Fibroblast of villous mesenchyme (primary cell): ENCODE results near the gene IGIP. TPM values are rescaled to one million over a fixed set of nuclear protein-coding genes. Genes with fewer than 3 reads are reported as not detected.

Source experiments
- DNase-seq: peaks from one replicate; pipeline ENCODE4 v3.0.0-alpha.2; 2010; ENCODE audit warnings: low read depth
- H3K4me3 ChIP-seq: 2 replicates; pipeline ENCODE4 v1.5.1; 2011; ENCODE audit warnings: low read depth, mild to moderate bottlenecking, low read length
- total RNA-seq: library from RNA; depleted of rRNA; stranded (reverse); fragments of >200 nt; gene quantifications from 2 replicates; pipeline ENCODE4 v1.2.3, GENCODE V29; 2012
- TF ChIP-seq, protein P1 (sequence below): IDR thresholded peaks from 2 replicates; pipeline ENCODE4 v1.5.1; 2012; ENCODE audit warnings: low read depth, mild to moderate bottlenecking, low read length; ENCODE audit not compliant: insufficient read depth

Gene IGIP
- total RNA-seq, 1 donor, result 7.8 TPM

DNA sequence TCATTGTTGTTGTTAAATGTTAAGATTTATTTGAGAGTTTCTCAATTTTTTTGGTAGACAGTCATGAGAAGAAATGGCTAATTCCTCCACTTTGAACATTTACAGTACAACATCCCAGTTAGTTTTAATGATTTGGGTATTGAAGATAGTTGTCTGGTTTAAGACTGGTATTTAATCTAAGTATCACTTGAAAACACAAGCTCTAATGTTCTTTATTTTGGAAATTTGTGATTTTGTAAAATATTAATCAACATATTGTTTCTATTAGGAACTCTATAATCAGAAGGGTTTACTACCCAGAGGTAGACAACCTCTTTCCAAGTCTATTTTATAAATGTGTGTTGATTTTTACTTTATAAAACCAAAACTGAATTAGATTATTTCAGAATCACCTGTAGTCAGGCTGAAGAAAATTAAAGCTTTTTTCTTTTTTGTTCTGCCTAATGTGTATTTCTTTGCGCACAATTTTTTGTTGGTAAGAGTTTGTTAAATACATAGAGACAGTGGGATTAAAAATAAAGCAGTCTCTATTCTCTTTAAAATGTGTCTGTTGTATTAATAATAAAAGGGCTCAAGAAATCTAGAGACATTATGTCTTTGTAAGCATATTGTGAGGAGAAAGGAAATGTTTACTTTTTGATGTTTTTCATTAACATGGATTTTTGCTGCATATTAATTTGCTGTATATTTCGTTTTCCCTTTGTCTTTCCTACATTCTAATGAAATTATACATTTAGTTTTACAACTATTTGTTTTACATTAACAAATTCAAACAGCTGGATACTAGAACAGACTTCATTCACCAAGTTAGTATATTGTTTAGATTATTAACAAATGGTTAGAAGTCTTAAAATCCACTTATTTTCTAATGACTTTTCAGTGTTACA lies 15.7 kb upstream of the IGIP start:
- H3K4me3 ChIP-seq, result no peak overlapping the region
- DNase-seq, result no peak
- TF ChIP-seq, protein P1, sequence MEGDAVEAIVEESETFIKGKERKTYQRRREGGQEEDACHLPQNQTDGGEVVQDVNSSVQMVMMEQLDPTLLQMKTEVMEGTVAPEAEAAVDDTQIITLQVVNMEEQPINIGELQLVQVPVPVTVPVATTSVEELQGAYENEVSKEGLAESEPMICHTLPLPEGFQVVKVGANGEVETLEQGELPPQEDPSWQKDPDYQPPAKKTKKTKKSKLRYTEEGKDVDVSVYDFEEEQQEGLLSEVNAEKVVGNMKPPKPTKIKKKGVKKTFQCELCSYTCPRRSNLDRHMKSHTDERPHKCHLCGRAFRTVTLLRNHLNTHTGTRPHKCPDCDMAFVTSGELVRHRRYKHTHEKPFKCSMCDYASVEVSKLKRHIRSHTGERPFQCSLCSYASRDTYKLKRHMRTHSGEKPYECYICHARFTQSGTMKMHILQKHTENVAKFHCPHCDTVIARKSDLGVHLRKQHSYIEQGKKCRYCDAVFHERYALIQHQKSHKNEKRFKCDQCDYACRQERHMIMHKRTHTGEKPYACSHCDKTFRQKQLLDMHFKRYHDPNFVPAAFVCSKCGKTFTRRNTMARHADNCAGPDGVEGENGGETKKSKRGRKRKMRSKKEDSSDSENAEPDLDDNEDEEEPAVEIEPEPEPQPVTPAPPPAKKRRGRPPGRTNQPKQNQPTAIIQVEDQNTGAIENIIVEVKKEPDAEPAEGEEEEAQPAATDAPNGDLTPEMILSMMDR, result no peak

DNA sequence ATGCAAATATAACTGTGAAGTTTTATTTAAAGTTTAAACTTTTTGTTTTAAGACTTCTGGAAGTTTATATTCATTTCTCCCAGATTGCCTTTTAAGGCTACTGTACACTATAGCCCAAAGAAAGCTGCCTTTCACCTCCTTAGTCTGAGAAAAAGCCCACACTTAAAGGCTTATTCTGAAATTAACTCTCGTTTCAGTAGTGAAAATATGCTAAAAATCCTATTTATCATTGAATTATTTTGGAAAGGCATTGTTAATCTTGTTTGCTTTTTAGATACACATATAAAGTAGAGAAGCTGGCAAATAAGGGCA lies 15.1 kb upstream of the IGIP start:
- no peak overlapping the region for H3K4me3 ChIP-seq
- TF ChIP-seq, protein P1, result no peak
- no peak for DNase-seq

DNA sequence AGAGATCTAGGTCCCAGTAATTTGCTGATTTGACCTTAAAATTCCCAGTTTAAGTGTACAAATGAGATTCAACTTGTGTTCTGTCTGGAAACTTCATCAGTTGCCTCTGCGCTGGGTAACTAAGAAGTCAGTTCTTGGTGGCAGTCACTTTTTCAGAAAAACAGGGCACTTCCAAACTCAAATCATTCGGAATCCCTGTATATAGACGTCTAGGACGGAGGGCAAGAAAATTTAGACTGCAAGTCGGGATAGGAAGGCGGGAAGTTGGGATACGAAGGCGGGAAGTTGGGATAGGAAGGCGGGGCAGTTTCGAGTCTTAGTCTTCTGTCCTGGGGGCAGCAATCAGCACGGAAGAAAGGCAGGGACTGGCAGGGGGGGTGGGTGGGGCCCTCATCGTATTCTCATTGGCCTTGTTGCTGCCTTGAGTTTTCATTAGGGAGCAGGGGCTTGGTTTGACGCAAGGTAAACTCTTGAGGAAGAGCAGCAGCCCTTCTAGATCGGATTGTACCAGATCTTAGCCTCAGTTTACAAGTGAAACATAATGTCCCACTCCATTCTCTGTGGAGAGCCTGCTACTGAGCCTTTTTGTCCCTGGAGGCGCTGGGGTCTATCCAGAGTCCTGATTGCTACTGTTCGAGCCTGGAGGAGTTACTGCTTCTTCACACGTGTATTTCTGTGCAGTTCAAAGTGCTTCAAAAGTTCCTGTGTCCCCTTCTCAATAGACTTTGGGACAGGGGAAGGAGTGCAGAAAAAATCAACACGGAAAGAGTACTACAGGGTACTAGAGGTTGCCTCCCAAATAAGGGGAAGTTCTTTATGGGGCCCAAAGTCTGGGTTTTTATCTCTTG lies 14.5 kb upstream of the IGIP start:
- H3K4me3 ChIP-seq, result no peak overlapping the region
- no peak for DNase-seq
- TF ChIP-seq, protein P1, result no peak

DNA sequence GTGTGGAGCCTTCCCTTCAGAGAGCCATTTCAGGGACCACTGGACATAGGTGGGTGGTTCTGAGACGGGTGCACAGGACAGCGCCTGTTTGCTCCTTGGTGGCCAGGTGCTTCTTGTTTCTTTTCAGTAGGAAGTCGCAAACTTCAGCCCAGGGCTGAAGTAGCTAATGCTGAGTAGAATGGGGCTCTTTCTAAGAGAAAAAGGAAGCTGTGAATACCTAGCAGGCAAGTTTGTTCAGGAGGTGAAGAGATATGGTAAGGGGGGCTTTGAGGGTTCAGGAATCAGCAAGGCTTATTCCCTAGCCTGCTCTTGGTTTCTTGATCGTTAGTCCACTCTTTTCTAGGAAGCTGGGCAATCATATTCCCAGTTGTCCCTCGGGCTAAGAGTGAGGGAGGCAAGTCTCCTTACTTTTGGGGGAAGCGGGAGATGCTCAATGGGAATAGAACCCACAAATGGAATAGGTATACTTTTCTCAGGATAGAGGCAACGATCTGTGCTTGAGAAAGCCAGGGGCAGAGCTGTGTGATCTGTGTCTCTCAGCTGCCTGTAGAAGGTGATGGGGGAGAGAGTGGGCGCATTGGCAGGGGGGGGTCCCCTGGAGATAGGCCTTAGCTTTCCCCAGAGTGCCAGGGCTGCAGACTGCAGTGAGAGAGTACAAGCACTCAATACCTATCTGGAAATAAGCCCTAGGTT lies 13.7 kb upstream of the IGIP start:
- TF ChIP-seq, protein P1, result no peak
- no peak for DNase-seq
- no peak overlapping the region for H3K4me3 ChIP-seq

DNA sequence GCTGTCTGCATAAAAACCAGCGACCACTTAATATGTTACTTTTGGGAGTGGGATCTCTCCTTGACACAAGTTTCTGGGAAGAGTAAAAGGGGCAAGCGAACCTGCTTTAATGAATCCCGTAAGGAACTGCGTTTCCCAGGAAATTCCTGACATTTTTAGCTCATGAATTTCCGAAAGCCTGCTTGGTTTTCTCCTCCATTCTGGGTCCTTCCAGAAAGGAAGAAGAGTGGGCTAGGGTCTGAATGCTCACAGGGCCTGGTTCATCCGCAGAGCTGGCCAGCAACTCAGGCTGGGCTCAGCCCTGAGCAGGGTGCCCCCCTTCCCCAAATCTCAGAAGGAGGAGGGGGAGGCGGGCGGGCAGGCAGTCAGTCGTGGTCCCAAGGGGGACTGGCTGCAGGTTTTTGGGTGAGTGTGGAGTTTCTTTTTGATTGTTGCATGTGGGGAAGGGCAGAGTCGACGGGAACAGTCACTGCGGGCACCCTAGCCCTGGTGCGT lies 13.0 kb upstream of the IGIP start:
- no peak for DNase-seq
- peak overlapping the region; percentile 75 for H3K4me3 ChIP-seq
- TF ChIP-seq, protein P1, result no peak

DNA sequence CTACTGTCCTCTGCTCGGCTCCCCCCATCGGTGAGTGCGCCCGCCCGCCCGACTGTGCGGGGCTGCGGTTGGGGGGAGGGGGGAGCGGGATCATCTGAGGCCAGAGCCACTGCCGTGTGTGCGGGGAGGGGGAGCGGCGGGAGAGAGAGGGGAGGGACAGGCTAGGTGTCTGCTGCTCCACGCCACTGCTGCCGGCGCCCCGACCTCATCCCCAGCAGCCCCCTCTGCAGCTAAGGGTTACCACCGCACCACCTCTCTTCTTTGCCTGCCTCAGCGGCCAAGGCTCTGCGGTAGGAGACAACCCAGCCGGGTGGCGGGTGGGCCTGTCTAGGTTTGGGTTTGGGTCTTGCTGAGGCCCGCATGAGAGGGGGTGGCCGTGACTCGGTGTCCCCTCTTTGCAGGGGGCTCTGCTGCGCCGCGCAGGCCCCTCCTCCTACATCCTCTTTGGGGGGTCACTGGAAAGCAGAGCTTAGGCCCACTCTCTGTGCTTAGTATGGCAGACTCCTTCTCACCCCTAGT lies 12.5 kb upstream of the IGIP start:
- peak overlapping the region; percentile 75 for H3K4me3 ChIP-seq
- TF ChIP-seq, protein P1, result peak; percentile 5
- no peak for DNase-seq
